H1 (cell line): ENCODE data around the gene ANXA5.

ENCODE experiments used
- RFX5 ChIP-seq: IDR thresholded peaks from 2 replicates; pipeline ENCODE4 v1.6.1; 2011; ENCODE audit warnings: low read depth, low read length, improper control_type of control experiment, borderline replicate concordance
- TAF1 ChIP-seq: IDR thresholded peaks from 2 replicates; pipeline ENCODE4 v1.6.1; 2011; ENCODE audit warnings: mild to moderate bottlenecking, low read depth, low read length

GRCh38 chr4:121669163-121669550 is 27.6 kb downstream of the ANXA5 start:
- no peak for TF ChIP-seq RFX5
- no peak for TF ChIP-seq TAF1
